Measurements from ENCODE around the gene GCHFR.

GCHFR gene

DNA sequence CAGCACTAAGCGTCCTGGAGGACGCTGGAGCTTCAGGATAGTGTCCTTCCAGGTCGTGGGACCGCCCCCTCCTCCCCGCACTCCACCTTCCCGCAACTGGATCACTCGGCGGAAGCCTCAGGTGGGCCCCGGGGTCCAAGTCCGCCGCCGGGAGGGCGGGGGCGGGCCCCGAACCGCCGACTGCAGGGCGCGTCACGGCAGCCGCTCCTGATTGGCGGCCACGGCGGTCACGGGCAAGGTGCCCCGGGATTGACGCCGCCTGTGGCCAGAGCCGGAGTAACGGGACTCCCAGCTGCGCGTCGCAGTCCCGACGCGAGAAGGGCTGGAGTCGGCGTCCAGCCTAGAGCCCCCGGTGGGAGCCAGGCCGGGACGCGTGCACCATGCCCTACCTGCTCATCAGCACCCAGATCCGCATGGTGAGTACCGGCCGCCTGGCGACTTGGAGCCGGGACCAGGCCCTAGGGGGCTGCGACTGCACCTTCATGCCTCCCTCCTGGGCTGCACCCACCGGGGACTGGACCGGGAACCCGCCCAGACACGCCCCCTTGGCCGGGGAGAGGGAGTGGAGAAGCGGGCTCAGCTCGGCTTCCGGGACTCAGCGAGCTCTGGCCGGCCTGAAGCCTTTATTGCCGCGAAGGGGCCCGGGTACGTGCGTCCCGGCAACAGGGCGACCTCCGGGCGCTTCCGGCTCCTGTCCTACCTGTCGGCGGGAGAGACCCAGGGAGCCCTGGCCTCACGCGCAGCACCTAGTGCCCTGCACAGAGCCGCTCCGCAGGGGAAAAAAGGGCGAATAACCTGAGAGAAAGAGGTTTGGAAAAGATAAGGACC is at the start of gene GCHFR:
TSS of gene GCHFR (plus strand) at position 268 of the 828 bp plus-strand sequence. CDS start at position 381, 113 bp downstream.
- DNase-seq (ENCODE audit: low read depth in 2 of 2, low spot score in 1 of 2) = no peak

DNA sequence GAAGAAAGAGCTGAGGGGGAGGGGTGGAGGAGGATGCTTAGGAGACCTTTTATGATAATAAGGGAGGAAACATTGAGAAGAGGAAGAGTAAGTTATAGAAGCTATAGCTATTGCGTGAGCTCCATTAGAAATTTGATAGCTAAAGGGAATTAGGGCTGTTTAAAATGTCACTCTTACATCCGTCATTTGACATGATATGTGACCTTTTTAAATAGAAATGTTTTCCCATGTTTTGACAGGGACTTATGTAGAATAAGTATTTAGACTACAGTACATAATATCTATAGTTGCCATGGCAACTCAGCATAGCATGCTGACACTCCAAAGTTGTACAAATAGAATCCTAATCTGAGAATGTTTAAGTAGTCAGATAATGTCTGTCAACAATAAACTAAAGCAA is 49.7 kb upstream of the GCHFR start:
- DNase-seq (ENCODE audit: low read depth in 2 of 2, low spot score in 1 of 2) = no peak

DNA sequence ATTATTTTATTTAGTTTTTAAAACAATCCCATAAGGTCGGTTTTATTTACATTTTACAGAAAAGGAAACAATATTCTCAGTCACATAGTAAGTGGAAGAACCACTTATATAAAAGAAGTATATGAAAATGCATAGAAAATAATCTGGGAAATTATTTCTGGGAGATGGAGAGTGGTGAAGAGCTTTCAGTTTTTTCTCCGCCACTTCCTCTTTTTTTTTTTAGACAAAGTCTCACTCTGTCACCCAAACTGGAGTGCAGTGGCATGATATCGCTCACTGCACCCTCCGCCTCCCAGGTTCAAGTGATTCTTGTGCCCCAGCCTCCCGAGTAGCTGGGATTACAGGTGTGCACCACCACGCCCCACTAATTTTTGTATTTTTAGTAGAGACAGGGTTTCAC is 47.7 kb upstream of the GCHFR start:
- DNase-seq (ENCODE audit: low read depth in 2 of 2, low spot score in 1 of 2) = no peak

DNA sequence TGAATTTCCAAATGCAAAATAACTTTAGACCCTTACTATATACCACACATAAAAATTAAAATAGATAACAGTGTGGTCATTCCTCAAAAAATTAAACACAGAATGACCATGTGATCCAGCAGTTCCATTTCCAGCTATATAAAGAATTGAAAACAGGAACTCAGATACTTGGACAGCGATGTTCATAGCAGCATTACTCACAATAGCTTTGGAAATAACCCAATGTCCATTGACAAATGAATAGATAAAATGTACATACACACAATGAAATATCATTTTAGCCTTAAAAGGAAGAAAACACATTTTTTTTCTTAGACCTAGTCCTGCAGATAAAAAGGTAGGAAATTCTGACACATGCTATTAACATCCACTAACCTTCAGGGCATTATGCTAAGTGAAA is 42.2 kb upstream of the GCHFR start:
- DNase-seq (ENCODE audit: low read depth in 2 of 2, low spot score in 1 of 2) = no peak

DNA sequence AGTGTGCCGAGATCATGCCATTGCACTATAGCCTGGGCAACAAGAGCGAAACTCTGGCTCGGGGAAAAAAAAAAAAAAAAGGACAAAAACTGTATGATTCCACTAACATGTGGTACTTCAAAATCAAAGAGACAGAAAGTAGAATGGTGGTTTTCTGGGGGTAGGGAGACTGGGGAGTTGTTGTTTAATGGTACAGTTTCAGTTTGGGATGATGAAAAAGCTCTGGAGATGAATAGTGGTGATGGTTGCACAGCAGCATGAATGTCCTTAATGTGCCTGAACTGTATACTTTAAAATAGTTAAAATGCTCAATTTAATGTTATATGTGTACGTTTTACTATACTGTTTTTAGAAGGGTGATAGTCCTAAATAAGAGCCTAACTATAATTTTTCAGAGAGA is 41.5 kb upstream of the GCHFR start:
- DNase-seq (ENCODE audit: low read depth in 2 of 2, low spot score in 1 of 2) = no peak

DNA sequence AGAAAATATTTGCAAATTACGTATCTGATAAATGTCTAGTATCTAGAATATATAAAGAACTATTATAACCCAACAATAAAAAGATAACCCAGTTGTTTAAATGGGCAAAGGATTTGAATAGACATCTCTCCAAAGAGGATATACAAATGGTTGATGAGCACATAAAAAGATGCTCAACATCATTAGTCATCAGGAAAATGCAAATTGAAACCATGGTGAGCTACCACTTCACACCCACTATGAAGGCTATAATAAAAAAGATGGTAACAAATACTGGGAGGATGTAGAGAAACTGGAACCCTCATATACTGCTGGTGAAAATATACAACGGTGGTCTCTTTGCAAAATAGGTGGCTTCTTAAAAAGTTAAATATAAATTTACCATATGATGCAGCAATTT is 40.9 kb upstream of the GCHFR start:
- no peak for DNase-seq (ENCODE audit: low read depth in 2 of 2, low spot score in 1 of 2)

DNA sequence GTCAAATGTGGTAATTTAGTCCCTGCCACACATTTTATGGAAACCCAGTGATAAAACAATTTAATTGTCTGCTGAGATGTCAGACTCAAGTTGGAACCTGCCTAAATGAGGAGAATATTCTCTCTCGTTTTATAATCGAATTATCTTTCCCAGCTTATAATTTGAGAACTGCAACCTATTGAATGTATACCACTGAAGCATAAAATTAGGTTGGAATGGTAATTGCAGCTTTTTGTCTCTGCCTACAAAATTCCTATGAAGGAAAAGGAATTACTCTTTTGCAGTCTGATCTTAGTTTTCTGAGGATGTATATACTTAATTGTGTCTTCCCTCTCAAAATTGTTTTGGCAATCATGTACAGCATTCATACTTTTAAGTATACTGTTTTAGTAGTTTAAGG is 39.9 kb upstream of the GCHFR start:
- DNase-seq (ENCODE audit: low read depth in 2 of 2, low spot score in 1 of 2) = no peak

DNA sequence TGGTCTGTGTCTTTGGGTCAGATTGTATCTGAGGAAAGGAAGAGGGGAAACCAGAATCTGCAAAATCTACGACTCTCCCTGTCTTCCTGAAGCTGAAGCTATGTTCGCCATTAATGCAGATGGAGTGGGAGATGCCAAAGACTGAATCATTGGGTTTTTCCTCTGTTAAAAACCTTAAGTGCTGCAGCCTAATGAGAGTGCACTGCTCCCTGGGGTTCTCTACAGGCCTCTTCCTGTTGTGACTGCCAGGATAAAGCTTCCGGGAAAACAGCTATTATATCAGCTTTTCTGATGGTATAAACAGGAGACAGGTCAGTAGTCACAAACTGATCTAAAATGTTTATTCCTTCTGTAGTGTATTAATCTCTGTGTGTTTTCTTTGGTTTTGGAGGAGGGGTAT is 32.8 kb upstream of the GCHFR start:
- DNase-seq (ENCODE audit: low read depth in 2 of 2, low spot score in 1 of 2) = no peak

DNA sequence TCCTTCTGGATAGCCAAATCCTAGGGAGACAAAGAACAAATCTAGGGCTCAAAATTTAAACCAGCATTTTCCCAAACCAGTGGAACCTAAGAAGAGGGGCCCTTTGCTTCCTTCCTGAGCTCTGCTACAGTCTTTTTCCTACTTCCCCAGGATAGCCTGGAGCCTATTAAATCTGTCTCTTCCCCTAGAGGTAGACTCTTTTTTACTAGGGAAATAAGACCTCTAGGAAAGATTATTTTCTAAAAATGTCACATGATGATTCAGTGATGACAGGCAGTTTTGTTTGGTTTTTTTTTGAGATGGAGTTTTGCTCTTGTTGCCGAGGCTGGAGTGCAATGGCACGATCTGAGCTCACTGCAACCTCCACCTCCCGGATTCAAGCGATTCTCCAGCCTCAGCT is 27.3 kb upstream of the GCHFR start:
- no peak for DNase-seq (ENCODE audit: low read depth in 2 of 2, low spot score in 1 of 2)

DNA sequence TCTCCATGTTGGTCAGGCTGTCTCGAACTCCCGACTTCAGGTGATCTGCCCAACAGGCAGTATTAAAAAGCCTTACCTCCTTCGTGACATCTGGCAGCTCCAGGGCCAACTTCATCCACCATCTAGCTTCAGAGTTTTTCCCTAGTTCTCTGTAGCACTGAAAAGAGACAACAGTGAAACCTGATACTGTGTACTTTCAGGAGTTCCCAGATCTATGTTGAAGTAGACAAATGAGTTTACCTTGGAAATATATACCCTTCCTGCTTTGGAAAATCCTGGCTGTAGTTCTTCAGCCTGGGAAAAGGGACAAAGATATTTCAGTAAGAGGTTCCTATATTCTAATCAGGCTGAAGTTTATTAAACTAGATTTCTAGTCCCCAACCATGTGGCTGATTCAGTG is 26.8 kb upstream of the GCHFR start:
- DNase-seq (ENCODE audit: low read depth in 2 of 2, low spot score in 1 of 2) = no peak

DNA sequence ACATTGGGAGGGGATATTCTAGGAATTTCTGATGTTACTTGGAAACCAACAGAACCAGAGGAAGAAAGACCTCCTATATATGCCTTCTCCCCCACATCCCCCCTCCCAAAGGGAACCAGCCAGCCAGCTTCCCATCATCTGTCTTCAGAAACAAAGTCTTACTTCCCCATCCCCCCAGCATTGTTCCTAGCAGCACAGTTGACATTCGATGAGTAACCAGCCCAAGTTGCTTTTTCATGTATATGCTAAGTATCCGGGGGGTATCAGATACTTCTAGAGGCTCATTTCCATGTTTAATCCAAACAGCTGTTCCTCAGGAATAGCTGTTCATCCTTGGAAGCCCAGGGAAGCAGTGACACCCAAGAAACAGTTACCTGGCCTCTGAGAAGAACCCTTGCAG is 24.8 kb upstream of the GCHFR start:
- DNase-seq (ENCODE audit: low read depth in 2 of 2, low spot score in 1 of 2) = no peak

DNA sequence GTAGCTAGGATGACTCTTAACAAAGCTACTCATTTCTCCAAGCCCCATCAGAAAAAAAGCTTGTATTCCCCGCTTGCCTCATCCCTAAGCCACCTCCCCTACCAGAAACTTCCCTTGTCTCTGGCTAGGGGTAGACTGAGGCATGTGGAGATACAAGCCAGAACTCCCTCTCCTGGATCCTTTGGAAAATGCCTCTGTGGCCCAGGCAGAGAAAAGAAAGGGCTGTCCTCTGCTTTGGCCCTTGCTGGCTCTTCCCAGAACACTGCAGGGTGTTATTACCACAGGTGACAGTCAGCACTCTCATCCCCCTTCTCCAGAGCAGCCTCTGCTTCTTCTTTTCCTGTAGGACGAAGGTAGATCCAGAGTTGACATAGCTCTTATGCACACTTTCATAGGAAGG is 24.0 kb upstream of the GCHFR start:
- DNase-seq (ENCODE audit: low read depth in 2 of 2, low spot score in 1 of 2) = no peak

DNA sequence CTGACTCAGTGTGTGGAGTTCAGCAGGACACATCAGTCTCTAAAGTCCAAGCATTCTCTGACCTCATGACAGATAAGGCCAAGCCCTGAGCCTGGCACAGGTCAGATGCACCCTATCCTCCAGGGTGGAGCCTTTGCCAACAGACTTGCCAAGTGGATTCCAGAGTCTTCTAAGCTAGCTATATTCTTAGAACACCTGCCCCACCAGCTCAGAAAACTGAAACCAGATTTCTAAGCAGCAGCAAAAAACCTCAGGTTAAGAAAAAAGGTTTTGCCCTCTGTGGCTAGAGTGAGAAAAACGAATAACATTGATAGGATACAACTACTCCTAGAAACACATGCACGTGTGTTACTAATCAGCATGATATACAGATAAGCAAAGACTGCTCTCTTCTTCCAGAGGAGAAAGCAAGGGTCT is 20.4 kb upstream of the GCHFR start:
- DNase-seq (ENCODE audit: low read depth in 2 of 2, low spot score in 1 of 2) = no peak

DNA sequence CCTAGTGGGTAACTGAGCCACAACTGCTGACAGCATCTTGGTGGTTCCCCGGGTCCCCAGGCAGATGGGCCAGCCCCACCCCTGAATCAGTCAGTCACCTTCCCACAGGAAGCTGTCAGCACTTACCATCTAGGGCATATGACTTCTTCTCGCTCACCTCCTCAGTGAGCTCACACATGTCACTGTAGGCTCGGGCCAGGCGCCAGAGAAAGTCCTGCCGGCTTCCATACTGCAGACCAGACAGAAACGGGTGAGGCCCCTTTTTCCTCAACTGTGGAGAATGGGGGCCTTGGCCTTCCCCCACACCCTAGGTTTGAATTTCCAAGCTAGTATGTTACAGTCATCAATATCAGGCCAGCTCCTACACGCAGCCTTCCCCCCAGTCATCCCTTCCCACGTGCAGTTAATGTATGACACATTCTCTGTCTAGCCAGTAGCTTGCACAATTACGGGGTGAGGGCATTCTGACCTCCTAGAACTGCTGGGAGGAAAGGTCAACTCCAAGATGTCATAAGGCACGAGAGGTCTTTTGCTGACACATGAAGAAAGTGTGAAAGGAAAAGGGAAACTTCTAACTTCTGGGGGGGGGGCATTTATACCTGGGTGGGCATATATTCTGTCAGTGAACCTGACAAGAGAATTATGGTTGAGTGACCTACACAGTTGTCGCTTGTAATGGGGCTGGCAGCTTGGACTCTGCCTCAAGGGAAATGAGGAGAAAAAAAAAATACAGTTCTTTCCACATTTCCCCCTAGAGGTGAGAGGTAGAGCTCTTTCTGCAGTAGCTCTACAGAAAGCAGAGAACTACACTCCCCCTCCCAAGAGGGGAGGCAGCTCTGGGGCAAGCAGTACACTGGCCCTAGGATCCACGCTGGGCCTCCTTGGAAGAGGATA is 19.7 kb upstream of the GCHFR start:
- peak in 1 of 2 donors; percentile 37 for DNase-seq (ENCODE audit: low read depth in 2 of 2, low spot score in 1 of 2)

DNA sequence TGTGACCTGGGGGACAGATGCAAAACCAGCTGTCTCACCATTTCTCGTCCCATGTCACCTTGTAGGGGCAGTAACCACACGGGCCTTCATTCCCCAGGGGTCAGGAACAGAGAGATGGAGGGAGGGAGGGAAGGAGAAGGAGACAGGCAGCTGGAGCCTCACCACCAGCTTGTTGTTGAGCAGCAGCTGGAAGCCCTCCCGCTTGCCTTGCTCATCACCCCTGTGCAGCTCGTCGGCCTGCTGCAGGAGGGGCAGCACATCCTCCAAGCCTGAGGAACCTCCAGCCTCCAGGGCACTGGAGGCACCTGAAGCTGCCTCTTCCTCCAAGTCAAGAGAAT is 19.1 kb upstream of the GCHFR start:
- DNase-seq (ENCODE audit: low read depth in 2 of 2, low spot score in 1 of 2) = no peak

DNA sequence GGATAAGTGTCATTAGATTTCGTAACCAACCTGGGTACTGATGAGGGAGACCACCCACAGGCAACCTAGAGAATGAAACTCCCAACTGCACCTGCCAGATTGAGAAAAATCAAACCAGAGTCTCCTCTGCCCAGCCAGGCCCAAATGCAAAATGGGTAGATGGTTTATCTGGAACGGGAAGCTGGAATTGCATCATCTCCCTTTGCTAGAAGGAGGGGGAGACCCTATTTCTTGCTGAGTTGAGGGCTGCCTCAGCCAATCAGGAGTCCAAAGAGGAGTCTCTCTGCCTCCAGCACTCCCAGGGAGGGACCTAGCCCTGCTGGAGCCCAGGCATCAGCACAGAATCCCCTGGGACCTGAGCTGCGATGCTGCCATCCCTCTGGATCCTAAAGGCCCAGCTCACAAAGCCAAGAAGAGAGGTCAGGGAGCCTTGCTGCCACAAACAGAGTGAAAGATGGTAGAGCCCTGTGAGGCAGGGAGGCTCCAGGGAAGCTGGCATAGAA is 16.9 kb upstream of the GCHFR start:
- no peak for DNase-seq (ENCODE audit: low read depth in 2 of 2, low spot score in 1 of 2)

DNA sequence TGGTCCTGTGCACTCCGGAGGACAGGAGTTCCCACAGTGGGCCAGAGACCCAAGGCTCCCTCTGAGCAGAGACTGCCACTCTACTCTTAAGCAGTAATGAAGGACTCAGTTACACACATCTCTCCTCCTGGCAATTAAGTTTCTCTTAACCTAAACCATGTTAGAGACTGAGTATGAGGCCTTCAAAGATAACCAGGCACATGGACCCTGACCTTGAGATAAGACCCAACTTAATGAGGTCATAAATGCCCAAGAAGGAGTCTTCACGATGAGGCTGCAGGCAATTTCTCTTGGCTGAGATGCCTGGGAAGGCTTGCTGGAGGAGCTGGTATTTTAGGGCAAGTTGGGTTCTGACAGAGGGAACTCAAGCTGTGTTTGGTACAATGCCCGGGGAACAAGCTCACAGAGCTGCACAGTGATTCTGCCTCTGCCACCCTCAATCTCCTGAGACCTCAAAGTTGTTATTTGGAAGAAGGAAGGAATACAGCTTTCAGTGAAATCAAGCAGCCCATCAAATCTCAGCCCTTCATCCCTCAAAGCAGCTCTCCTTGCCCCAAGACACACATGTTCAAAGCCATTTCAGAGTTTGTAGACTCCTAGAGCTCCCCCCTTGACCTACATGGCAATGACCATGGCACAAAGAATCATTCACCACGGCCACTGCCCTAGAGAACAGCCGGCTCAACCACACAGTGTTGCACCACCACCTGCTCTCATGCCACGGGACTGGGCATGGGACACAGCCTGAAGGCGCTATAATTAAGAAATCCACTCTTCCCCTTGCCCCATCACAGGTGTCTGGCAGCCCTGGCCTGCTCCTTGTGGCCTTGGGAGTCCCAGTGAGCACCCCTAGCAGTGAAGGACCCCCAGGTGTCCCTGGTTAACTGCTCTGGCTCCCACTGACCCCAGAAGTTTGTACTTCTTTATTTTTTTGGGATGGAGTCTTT is 15.9 kb upstream of the GCHFR start:
- no peak for DNase-seq (ENCODE audit: low read depth in 2 of 2, low spot score in 1 of 2)

DNA sequence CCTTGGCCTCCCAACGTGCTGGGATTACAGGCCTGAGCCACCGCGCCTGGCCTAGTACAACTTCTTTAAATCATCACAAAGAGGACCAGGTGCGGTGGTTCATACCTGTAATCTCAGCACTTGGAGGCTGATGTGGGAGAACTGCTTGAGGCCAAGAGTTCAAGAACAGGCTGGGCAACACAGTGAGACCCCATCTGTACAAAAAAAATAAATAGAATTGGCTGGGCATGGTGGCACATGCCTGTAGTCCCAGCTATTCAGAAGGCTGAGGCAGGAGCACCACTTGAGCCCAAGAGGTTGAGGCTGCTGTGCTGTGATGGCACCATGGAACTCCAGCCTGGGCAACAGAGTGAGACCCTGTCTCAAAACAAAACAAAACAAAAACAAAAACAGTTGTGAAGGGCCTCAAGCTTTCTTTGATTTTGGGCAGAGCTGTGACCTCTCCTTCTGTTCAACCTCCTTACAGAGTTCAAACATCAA is 14.7 kb upstream of the GCHFR start:
- no peak for DNase-seq (ENCODE audit: low read depth in 2 of 2, low spot score in 1 of 2)

DNA sequence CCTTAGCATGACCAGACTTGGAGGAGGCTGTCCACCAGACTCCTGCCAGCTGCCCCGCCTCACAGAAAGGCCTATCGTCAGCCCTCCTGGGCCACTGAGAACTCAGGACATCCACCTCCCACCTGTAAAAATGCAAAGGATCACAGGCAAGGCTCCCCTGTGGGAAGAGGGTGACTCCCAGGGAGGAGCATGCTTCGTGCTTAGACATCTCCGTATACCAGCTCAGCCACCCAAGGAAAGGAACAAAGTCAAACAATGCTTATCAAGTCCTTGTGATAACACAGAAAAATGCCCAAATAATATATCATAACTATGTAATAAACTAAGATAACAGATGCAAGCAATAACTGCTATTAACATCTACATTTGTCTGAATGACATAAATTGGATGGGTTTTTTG is 13.0 kb upstream of the GCHFR start:
- no peak for DNase-seq (ENCODE audit: low read depth in 2 of 2, low spot score in 1 of 2)

DNA sequence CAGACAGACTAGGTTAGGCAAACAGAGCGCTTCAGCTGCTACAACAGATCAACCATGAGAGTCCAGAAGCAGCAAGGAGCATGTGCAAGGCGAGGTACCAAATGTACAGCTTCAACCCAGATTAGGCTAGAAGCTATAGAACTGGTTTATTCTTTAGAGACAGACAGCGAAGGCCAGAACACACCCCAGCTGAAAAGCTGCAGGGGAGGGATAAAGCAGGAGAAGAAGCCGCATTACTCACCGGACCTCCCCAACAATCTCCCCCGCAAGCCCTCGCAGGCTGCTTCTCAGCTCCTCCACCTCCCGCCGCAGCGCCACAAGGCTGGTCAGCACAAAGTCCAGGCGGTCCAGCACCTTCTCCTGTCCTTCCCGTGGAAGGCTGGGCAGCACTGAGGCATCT is 12.1 kb upstream of the GCHFR start:
- no peak for DNase-seq (ENCODE audit: low read depth in 2 of 2, low spot score in 1 of 2)

DNA sequence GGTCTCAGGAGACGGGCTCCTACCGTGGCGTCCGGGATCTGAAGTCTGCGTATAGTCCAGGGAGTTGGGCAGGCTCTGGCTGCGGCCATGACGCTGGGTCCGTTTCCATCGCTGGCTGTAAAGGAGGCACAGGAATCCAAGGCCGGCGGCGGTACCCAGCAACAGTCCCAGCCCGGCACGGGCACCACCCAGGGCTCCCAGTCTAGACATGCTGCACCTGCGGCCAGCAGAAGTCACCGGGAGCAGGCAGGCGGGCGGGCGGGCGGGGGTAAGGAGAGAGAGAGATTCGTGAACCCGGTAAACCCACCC is 9.3 kb upstream of the GCHFR start:
- DNase-seq (ENCODE audit: low read depth in 2 of 2, low spot score in 1 of 2) = no peak

Measured in stimulated activated CD8-positive, alpha-beta memory T cell treated with anti-CD3 and anti-CD28 coated beads, Interleukin-4, amount 100 ng/mL, for 1 hour (primary cell).